H9 (cell line): ENCODE measurements around the gene RPS23. TPM values are rescaled to one million over a fixed set of nuclear protein-coding genes. Genes with fewer than 3 reads are reported as not detected.

Experiments used
- DNase-seq: peaks from one replicate; pipeline ENCODE4 v3.0.0-alpha.2; 2017
- H2AFZ ChIP-seq: one replicate; pipeline ENCODE4 v1.6.1; 2013; ENCODE audit warnings: mild to moderate bottlenecking, low read length, control low read depth, moderate library complexity
- H2AK5ac ChIP-seq: 2 replicates; pipeline ENCODE4 v1.6.1; 2013; ENCODE audit warnings: low read length, control low read depth, mixed read lengths; ENCODE audit not compliant: insufficient read length
- H2BK120ac ChIP-seq: one replicate; pipeline ENCODE4 v1.6.1; 2013; ENCODE audit warnings: low read depth, mild to moderate bottlenecking, low read length, control low read depth, inconsistent platforms; ENCODE audit not compliant: poor library complexity, severe bottlenecking
- H2BK12ac ChIP-seq: 2 replicates; pipeline ENCODE4 v1.6.1; 2013; ENCODE audit warnings: low read length, control low read depth, mixed read lengths, low read depth; ENCODE audit not compliant: insufficient read length
- H2BK15ac ChIP-seq: 2 replicates; pipeline ENCODE4 v1.6.1; 2013; ENCODE audit warnings: low read depth, low read length, control low read depth
- H2BK20ac ChIP-seq: one replicate; pipeline ENCODE4 v1.6.1; 2013; ENCODE audit warnings: low read depth, mild to moderate bottlenecking, low read length, control low read depth, inconsistent platforms; ENCODE audit not compliant: poor library complexity, severe bottlenecking
- H2BK5ac ChIP-seq: 2 replicates; pipeline ENCODE4 v1.6.1; 2013; ENCODE audit warnings: low read length, control low read depth, mixed read lengths; ENCODE audit not compliant: insufficient read length
- H3K14ac ChIP-seq: 2 replicates; pipeline ENCODE4 v1.6.1; 2013; ENCODE audit warnings: low read length, control low read depth; ENCODE audit not compliant: insufficient read depth
- H3K18ac ChIP-seq: 2 replicates; pipeline ENCODE4 v1.6.1; 2013; ENCODE audit warnings: low read depth, mild to moderate bottlenecking, mixed read lengths, low read length, control low read depth; ENCODE audit not compliant: insufficient read length
- H3K23ac ChIP-seq: 2 replicates; pipeline ENCODE4 v1.6.1; 2013; ENCODE audit warnings: low read length, control low read depth, mixed read lengths, low read depth; ENCODE audit not compliant: insufficient read length
- H3K23me2 ChIP-seq: 2 replicates; pipeline ENCODE4 v1.6.1; 2013; ENCODE audit warnings: low read depth, mild to moderate bottlenecking, mixed read lengths, low read length, control low read depth; ENCODE audit not compliant: insufficient read length, poor library complexity, severe bottlenecking
- H3K27ac ChIP-seq: 2 replicates; pipeline ENCODE4 v1.5.1; 2013; ENCODE audit warnings: low read length, control low read depth, mixed read lengths, low read depth; ENCODE audit not compliant: insufficient read length
- H3K27me3 ChIP-seq: 2 replicates; pipeline ENCODE4 v1.6.1; 2013; ENCODE audit warnings: low read length, control low read depth, inconsistent platforms; ENCODE audit not compliant: insufficient read depth
- H3K4ac ChIP-seq: 2 replicates; pipeline ENCODE4 v1.6.1; 2013; ENCODE audit warnings: low read depth, mild to moderate bottlenecking, control low read depth, inconsistent platforms, low read length, moderate library complexity
- H3K4me1 ChIP-seq: 2 replicates; pipeline ENCODE4 v1.6.1; 2013; ENCODE audit warnings: low read length, control low read depth, inconsistent platforms; ENCODE audit not compliant: insufficient read depth
- H3K4me2 ChIP-seq: 2 replicates; pipeline ENCODE4 v1.6.1; 2013; ENCODE audit warnings: low read length, control low read depth, mixed read lengths; ENCODE audit not compliant: insufficient read length, insufficient read depth
- H3K56ac ChIP-seq: 2 replicates; pipeline ENCODE4 v1.6.1; 2013; ENCODE audit warnings: low read depth, mild to moderate bottlenecking, mixed read lengths, low read length, control low read depth; ENCODE audit not compliant: insufficient read length
- H3K79me1 ChIP-seq: 2 replicates; pipeline ENCODE4 v1.6.1; 2013; ENCODE audit warnings: low read depth, mild to moderate bottlenecking, moderate library complexity, low read length, control low read depth, inconsistent platforms; ENCODE audit not compliant: insufficient read depth, poor library complexity, severe bottlenecking
- H3K79me2 ChIP-seq: 2 replicates; pipeline ENCODE4 v1.6.1; 2013; ENCODE audit warnings: low read length, control low read depth, inconsistent platforms; ENCODE audit not compliant: insufficient read depth
- H3K9ac ChIP-seq: 2 replicates; pipeline ENCODE4 v1.6.1; 2013; ENCODE audit warnings: low read length, control low read depth, mixed read lengths; ENCODE audit not compliant: insufficient read length; ENCODE audit errors: extremely low read depth
- H3K9me3 ChIP-seq: one replicate; pipeline ENCODE4 v1.6.1; 2013; ENCODE audit warnings: low read depth, low read length, inconsistent platforms; ENCODE audit not compliant: control insufficient read depth
- H3T11ph ChIP-seq: one replicate; pipeline ENCODE4 v1.6.1; 2013; ENCODE audit warnings: mild to moderate bottlenecking, low read length, control low read depth, inconsistent platforms
- H4K20me1 ChIP-seq: one replicate; pipeline ENCODE4 v1.6.1; 2013; ENCODE audit not compliant: control insufficient read depth, insufficient read length, insufficient read depth
- H4K5ac ChIP-seq: 2 replicates; pipeline ENCODE4 v1.6.1; 2013; ENCODE audit warnings: low read depth, mild to moderate bottlenecking, mixed read lengths, low read length, control low read depth; ENCODE audit not compliant: insufficient read length
- H4K8ac ChIP-seq: replicated peaks from 2 replicates; pipeline ENCODE4 v1.6.1; 2013; ENCODE audit warnings: low read length, control low read depth, mixed read lengths, low read depth; ENCODE audit not compliant: insufficient read length
- H4K91ac ChIP-seq: 2 replicates; pipeline ENCODE4 v1.6.1; 2013; ENCODE audit warnings: low read depth, mild to moderate bottlenecking, moderate library complexity, mixed read lengths, low read length, control low read depth; ENCODE audit not compliant: insufficient read length
- H3K27ac Mint-ChIP-seq, 3 experiments: 2 replicates in 2 of 3; 3 replicates in 1 of 3; pipeline ENCODE4 v1.8.0; 2020 to 2021; ENCODE audit warnings: mixed read lengths in 3 of 3, mild to moderate bottlenecking in 1 of 3, moderate library complexity in 1 of 3
- H3K27me3 Mint-ChIP-seq: 2 replicates; pipeline ENCODE4 v1.8.0; 2021; ENCODE audit warnings: low read depth, mild to moderate bottlenecking, moderate library complexity, mixed read lengths
- H3K36me3 Mint-ChIP-seq, 3 experiments: 2 replicates in 2 of 3; 3 replicates in 1 of 3; pipeline ENCODE4 v1.8.0; 2020 to 2021; ENCODE audit warnings: low read depth in 3 of 3, mixed read lengths in 3 of 3; ENCODE audit not compliant: insufficient read depth in 1 of 3
- H3K4me1 Mint-ChIP-seq, 2 experiments: 2 replicates each; pipeline ENCODE4 v1.8.0; 2020; ENCODE audit warnings: mixed read lengths in 2 of 2
- H3K4me3 Mint-ChIP-seq, 2 experiments: 2 replicates in 1 of 2; 3 replicates in 1 of 2; pipeline ENCODE4 v1.8.0; 2020 to 2021; ENCODE audit warnings: mild to moderate bottlenecking in 2 of 2, mixed read lengths in 2 of 2, moderate library complexity in 1 of 2
- H3K9me3 Mint-ChIP-seq, 2 experiments: 2 replicates in 1 of 2; 3 replicates in 1 of 2; pipeline ENCODE4 v1.8.0; 2020; ENCODE audit warnings: mild to moderate bottlenecking in 2 of 2, mixed read lengths in 2 of 2, moderate library complexity in 1 of 2
- WGBS: extraction: QIAGEN DNeasy Blood & Tissue Kit; methylation state at CpG from one replicate; pipeline ENCODE4 v1.1.7; 2013; ENCODE audit warnings: missing lambda C conversion rate, low lambda C conversion rate, mixed read lengths; ENCODE audit not compliant: insufficient read length; ENCODE audit errors: extremely low coverage; 5-methylcytosine and 5-hydroxymethylcytosine counted together
- total RNA-seq: library from RNA; stranded (reverse); gene quantifications from 2 replicates; pipeline ENCODE4 v1.2.1, GENCODE V29; 2021
- TF ChIP-seq, protein P1 (sequence below): fragments of 200-600 bp; sonication (generic); conservative IDR thresholded peaks from 3 replicates; pipeline ENCODE4 v1.8.0; 2021; ENCODE audit warnings: antibody characterized with exemption, mild to moderate bottlenecking

The RPS23 gene
- total RNA-seq, 1 experiment from 2014 or later: 2,916 TPM

DNA sequence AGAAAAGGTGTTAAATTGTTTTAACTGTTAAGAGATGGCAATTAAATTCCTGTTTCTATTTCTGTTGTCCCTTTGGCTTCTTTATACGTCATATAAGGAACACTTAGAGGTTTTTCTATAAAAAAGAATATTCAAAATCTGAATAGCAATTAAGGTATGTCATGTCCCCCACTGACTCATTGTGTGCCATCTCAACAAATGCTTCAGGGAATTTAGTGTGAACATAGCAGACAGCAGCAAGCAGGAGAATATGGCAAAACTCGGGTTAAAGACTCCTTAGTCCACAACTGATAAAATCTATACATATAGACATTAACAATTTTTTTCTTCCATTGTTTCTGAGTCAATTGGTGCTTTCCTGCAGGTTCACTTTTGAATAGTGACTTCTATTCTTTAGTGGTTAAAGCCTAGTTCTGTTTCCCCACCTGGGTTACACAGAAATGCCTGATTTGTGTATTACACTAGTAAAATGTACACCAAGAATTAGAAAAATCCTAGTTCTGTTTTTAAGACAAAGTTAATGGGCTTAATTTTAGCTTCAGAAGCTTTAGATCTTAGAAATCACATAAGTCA lies 17.9 kb upstream of the RPS23 start:
- Mint-ChIP-seq H3K36me3 (peaks cover 0 to 5% (median 2%) of the 10 kb centered on the region in 3 experiments; a peak in 4 of 7 replicates), H3K9me3 (peaks cover 3 to 4% of the 10 kb centered on the region in 2 experiments; a peak in 3 of 5 replicates), H3K4me3 (no peak overlapping the region), H3K27ac (no peak overlapping the region), H3K27me3 (peaks cover under 1% of the 10 kb centered on the region; the same call in 1 of the 2 replicates), H3K4me1 (peaks cover 55 to 56% of the 10 kb centered on the region in 2 experiments)
- Histone ChIP-seq H2AFZ (no peak overlapping the region), H3K79me2 (no peaks in the 10 kb centered on the region), H4K20me1 (no peaks in the 10 kb centered on the region), H3K9me3 (no peaks in the 10 kb centered on the region), H3K4ac (no peak overlapping the region), H3K23ac (no peak overlapping the region), H3K4me2 (no peak overlapping the region), H4K91ac (no peak overlapping the region), H3K27ac (no peak overlapping the region), H3K79me1 (no peaks in the 10 kb centered on the region), H2AK5ac (no peak overlapping the region), H3T11ph (no peak overlapping the region), H3K27me3 (no peaks in the 10 kb centered on the region; the same call in 1 of the 2 replicates), H3K23me2 (no peaks in the 10 kb centered on the region), H2BK20ac (no peak overlapping the region), H2BK15ac (no peak overlapping the region), H2BK120ac (no peak overlapping the region), H3K14ac (no peak overlapping the region), H3K9ac (no peak overlapping the region), H4K5ac (no peak overlapping the region), H3K18ac (no peak overlapping the region), H3K56ac (no peak overlapping the region), H4K8ac (no peak overlapping the region), H2BK5ac (no peak overlapping the region), H2BK12ac (no peak overlapping the region), H3K4me1 (peaks cover 4% of the 10 kb centered on the region; the same call in 1 of the 2 replicates)
- WGBS: no CpG with 5 or more reads among the region's 2 CpGs
- TF ChIP-seq, protein P1, sequence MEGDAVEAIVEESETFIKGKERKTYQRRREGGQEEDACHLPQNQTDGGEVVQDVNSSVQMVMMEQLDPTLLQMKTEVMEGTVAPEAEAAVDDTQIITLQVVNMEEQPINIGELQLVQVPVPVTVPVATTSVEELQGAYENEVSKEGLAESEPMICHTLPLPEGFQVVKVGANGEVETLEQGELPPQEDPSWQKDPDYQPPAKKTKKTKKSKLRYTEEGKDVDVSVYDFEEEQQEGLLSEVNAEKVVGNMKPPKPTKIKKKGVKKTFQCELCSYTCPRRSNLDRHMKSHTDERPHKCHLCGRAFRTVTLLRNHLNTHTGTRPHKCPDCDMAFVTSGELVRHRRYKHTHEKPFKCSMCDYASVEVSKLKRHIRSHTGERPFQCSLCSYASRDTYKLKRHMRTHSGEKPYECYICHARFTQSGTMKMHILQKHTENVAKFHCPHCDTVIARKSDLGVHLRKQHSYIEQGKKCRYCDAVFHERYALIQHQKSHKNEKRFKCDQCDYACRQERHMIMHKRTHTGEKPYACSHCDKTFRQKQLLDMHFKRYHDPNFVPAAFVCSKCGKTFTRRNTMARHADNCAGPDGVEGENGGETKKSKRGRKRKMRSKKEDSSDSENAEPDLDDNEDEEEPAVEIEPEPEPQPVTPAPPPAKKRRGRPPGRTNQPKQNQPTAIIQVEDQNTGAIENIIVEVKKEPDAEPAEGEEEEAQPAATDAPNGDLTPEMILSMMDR: no peak
- no peak for DNase-seq
